ENCODE results near the gene SLC4A2. TPM values are rescaled to one million over a fixed set of nuclear protein-coding genes. Genes with fewer than 3 reads are reported as not detected.

The SLC4A2 gene
- total and polyA plus RNA-seq, 2 of the 8 experiments (the other 6 are each of a cell fraction or from before 2014, with no cell fraction given): 72.6 to 147 TPM

- Histone ChIP-seq H3K4ac (replicated peaks; ENCODE audit: insufficient read length, low read depth, low read length) (no peak overlapping the region), H4K91ac (replicated peaks; ENCODE audit: insufficient read length, low read length) (no peak overlapping the region), H2AFZ (ENCODE audit: low read length) (no peak overlapping the region), H3K56ac (replicated peaks; ENCODE audit: insufficient read length, low read depth, low read length) (no peak overlapping the region), H4K20me1 (replicated peaks in 1 of 2; ENCODE audit: control insufficient read depth in 1 of 2, insufficient read depth in 2 of 2, low read length in 2 of 2) (no peaks in the 10 kb centered on the region), H4K5ac (ENCODE audit: insufficient read length, low read depth, low read length) (no peak overlapping the region), H3K14ac (ENCODE audit: insufficient read length) (no peak overlapping the region), H3K79me1 (ENCODE audit: low read depth, low read length) (no peaks in the 10 kb centered on the region; the same call in 1 of the 2 replicates), H3K18ac (ENCODE audit: extremely low read depth, low read length) (no peak overlapping the region), H3K79me2 (ENCODE audit: control insufficient read depth in 1 of 2, insufficient read depth in 2 of 2, low read length in 2 of 2) (no peaks in the 10 kb centered on the region), H2BK5ac (ENCODE audit: low read depth, low read length) (no peak overlapping the region), H3K9me3 (ENCODE audit: insufficient read depth in 2 of 2, low read depth in 1 of 2, low read length in 1 of 2) (no peaks in the 10 kb centered on the region), H4K8ac (ENCODE audit: extremely low read depth, insufficient read depth, low read length) (no peak overlapping the region), H2BK20ac (ENCODE audit: low read length) (no peak overlapping the region), H3K9ac (replicated peaks in 1 of 4; ENCODE audit: extremely low read depth in 1 of 4, low read depth in 3 of 4, low read length in 3 of 4) (no peak overlapping the region), H3K36me3 (ENCODE audit: control insufficient read depth in 2 of 4, insufficient read depth in 4 of 4, low read length in 3 of 4) (no peaks in the 10 kb centered on the region), H3K27ac (ENCODE audit: low read depth, low read length) (no peak overlapping the region), H3K4me2 (ENCODE audit: insufficient read depth in 1 of 2, low read depth in 2 of 2, low read length in 2 of 2) (no peak overlapping the region; a peak in 1 of 4 replicates), H3K23me2 (ENCODE audit: low read depth, low read length) (peaks cover 7% of the 10 kb centered on the region; the same call in 1 of the 2 replicates), H2BK12ac (ENCODE audit: low read depth, low read length) (no peak overlapping the region), H3K27me3 (replicated peaks in 1 of 4; ENCODE audit: control insufficient read depth in 3 of 4, extremely low read depth in 1 of 4, insufficient read depth in 3 of 4, low read length in 3 of 4) (peaks cover 8 to 36% (median 30%) of the 10 kb centered on the region in 4 experiments), H2BK120ac (replicated peaks; ENCODE audit: low read depth, low read length) (no peak overlapping the region), H2BK15ac (ENCODE audit: low read length) (no peak overlapping the region), H3K23ac (ENCODE audit: insufficient read length) (no peak overlapping the region), H3K4me1 (replicated peaks in 1 of 4; ENCODE audit: control insufficient read depth in 3 of 4, insufficient read depth in 4 of 4, low read length in 3 of 4) (peaks cover 0 to 37% (median 26%) of the 10 kb centered on the region in 4 experiments; a peak in 6 of 7 replicates), H3K4me3 (ENCODE audit: extremely low read depth in 1 of 4, insufficient read depth in 2 of 4, low read depth in 3 of 4, low read length in 4 of 4) (no peak overlapping the region), H2AK5ac (ENCODE audit: low read depth, low read length) (no peak overlapping the region)
- no peak for FAIRE-seq
- no peak for TF ChIP-seq FOSL1 (IDR thresholded peaks at IDR 0.05; ENCODE audit: insufficient read depth, low read depth, low read length)
- no peak for TF ChIP-seq SRF (IDR thresholded peaks at IDR 0.05; ENCODE audit: low read depth, low read length)
- no peak for TF ChIP-seq KDM1A (IDR thresholded peaks at IDR 0.05; ENCODE audit: borderline replicate concordance, low read length)
- TF ChIP-seq POU5F1 (IDR thresholded peaks at IDR 0.05; ENCODE audit: low read depth, low read length): no peak
- no peak for TF ChIP-seq GABPA (IDR thresholded peaks at IDR 0.05; ENCODE audit: borderline replicate concordance, insufficient read depth, low read length)
- TF ChIP-seq TAF1 (IDR thresholded peaks at IDR 0.05; ENCODE audit: low read depth, low read length): no peak
- no peak for TF ChIP-seq EZH2 (IDR thresholded peaks at IDR 0.05; ENCODE audit: low read depth, low read length, severe bottlenecking)
- no peak for TF ChIP-seq CREB1 (IDR thresholded peaks at IDR 0.05)
- no peak for TF ChIP-seq SP2 (IDR thresholded peaks at IDR 0.05; ENCODE audit: low read length)
- ChIA-PET POLR2A (ENCODE audit: partially characterized antibody) (interaction anchor here (2.5 kb wide), 1 partner anchor 13 kb away, joined by 7 read pairs; the partner anchor contains the start of gene ABCB8), CTCF (ENCODE audit: partially characterized antibody) (interaction anchor here (0.6 to 11.5 kb wide), 8 partner anchors 11 to 952 kb away, joined by 3 to 142 read pairs (median 3); partner anchors contain the start of gene NOS3)
- 86% methylated on average over 8 of the region's 8 CpGs; no CpG with 5 or more reads in 1 of the 2 experiments for WGBS, 2 experiments (ENCODE audit: extremely low coverage in 1 of 2, insufficient coverage in 1 of 2, insufficient read length in 1 of 2, insufficient replicate concordance in 2 of 2, low coverage in 1 of 2, low lambda C conversion rate in 2 of 2, missing lambda C conversion rate in 1 of 2)
- DNase-seq (ENCODE audit: low read depth in 1 of 2, low spot score in 2 of 2): no peak
These were observed 44.4 kb upstream of the SLC4A2 start for GRCh38 chr7:151014950-151015349.

Measured in H1 (cell line).